HCT116 (cell line): ENCODE measurements around the gene STRADA. TPM values are rescaled to one million over a fixed set of nuclear protein-coding genes. Genes with fewer than 3 reads are reported as not detected.

ENCODE experiments used
- ATAC-seq: fragments of 200-7000 bp; cut with Tn5 transposase; 2 replicates; pipeline ENCODE4 v1.9.1; 2020; ENCODE audit warnings: mild to moderate bottlenecking, moderate library complexity
- BruUV-seq: library from RNA; stranded (reverse); fragments of 400-500 nt; replicated peaks from 2 replicates; lab custom pipeline; 2021; lab: Mats Ljungman, UMichigan
- CTCF ChIA-PET: fragments of 300-600 bp; sonication (Branson Sonifier 250); formaldehyde crosslinking; loops from one replicate; lab custom pipeline; 2021; ENCODE audit warnings: antibody characterized with exemption; lab: Charles Lee
- POLR2A ChIA-PET: fragments of 300-600, 350-600 bp; sonication (Branson Sonifier 250); formaldehyde crosslinking; loops from one replicate; lab custom pipeline; 2021; ENCODE audit warnings: antibody characterized with exemption; lab: Charles Lee
- RAD21 ChIA-PET, 2 experiments: fragments of 300-600 bp; sonication (Branson Sonifier 250); formaldehyde crosslinking; loops; one replicate each; lab custom pipeline; 2023; ENCODE audit warnings: low total read pairs in 2 of 2; ENCODE audit not compliant: uncharacterized antibody in 2 of 2, unreplicated experiment in 2 of 2, low non-redundant PET in 1 of 2; lab: Charles Lee
- DNase-seq: peaks from one replicate; pipeline ENCODE4 v3.0.0-alpha.2; 2010; ENCODE audit warnings: low read depth, low spot score
- H2AFZ ChIP-seq: fragments of 200-600 bp; shearing (Covaris generic), sonication (generic); 2 replicates; pipeline ENCODE4 v1.6.1; 2017; ENCODE audit warnings: low read depth, mixed run types, mixed read lengths, antibody characterized with exemption, low read length; ENCODE audit not compliant: poor library complexity, severe bottlenecking
- H3K27ac ChIP-seq: 2 replicates; pipeline ENCODE4 v1.5.1; 2012; ENCODE audit warnings: low read depth, low read length
- H3K27me3 ChIP-seq: fragments of 200-600 bp; sonication (generic); 2 replicates; pipeline ENCODE4 v1.6.1; 2016; ENCODE audit warnings: mixed run types, low read length, mixed read lengths; ENCODE audit not compliant: insufficient read depth
- H3K36me3 ChIP-seq, 2 experiments: fragments of 200-500 bp in 1 of 2; fragments of 200-600 bp in 1 of 2; sonication (Bioruptor generic) in 1 of 2; sonication (generic) in 1 of 2; 2 replicates each; pipeline versions ENCODE4 v1.5.1 to v1.6.1; 2014 to 2016; ENCODE audit warnings: low read length in 2 of 2, inconsistent platforms in 1 of 2, mixed read lengths in 1 of 2, mixed run types in 1 of 2; ENCODE audit not compliant: insufficient read depth in 2 of 2, control insufficient read depth in 1 of 2
- H3K4me1 ChIP-seq, 2 experiments: fragments of 200-600 bp in 1 of 2; sonication (generic) in 1 of 2; 2 replicates each; pipeline versions ENCODE4 v1.5.1 to v1.6.1; 2012 to 2017; ENCODE audit warnings: low read length in 2 of 2, inconsistent platforms in 1 of 2, mild to moderate bottlenecking in 1 of 2, mixed read lengths in 1 of 2, mixed run types in 1 of 2, moderate library complexity in 1 of 2; ENCODE audit not compliant: insufficient read depth in 2 of 2, control insufficient read depth in 1 of 2
- H3K4me2 ChIP-seq: fragments of 200-600 bp; sonication (generic); 2 replicates; pipeline ENCODE4 v1.6.1; 2017; ENCODE audit warnings: mixed run types, low read length, mixed read lengths
- H3K4me3 ChIP-seq, 2 experiments: fragments of 200-600 bp in 1 of 2; sonication (generic) in 1 of 2; replicated peaks in 1 of 2; 2 replicates each; pipeline ENCODE4 v1.5.1; 2011 to 2016; ENCODE audit warnings: low read length in 2 of 2, control low read depth in 1 of 2, low read depth in 1 of 2, mild to moderate bottlenecking in 1 of 2, mixed read lengths in 1 of 2, mixed run types in 1 of 2
- H3K79me2 ChIP-seq: fragments of 200-600 bp; sonication (generic); 2 replicates; pipeline ENCODE4 v1.6.1; 2017; ENCODE audit warnings: mild to moderate bottlenecking, mixed run types, low read length, moderate library complexity, mixed read lengths; ENCODE audit not compliant: insufficient read depth
- H3K9ac ChIP-seq: fragments of 200-600 bp; sonication (generic); 2 replicates; pipeline ENCODE4 v1.6.1; 2016; ENCODE audit warnings: low read length, mixed read lengths
- H3K9me2 ChIP-seq: fragments of 200-600 bp; sonication (generic), shearing (Covaris generic); 2 replicates; pipeline ENCODE4 v1.6.1; 2017; ENCODE audit warnings: mixed run types, mild to moderate bottlenecking, moderate library complexity; ENCODE audit not compliant: insufficient read depth
- H3K9me3 ChIP-seq, 2 experiments: fragments of 200-500 bp in 1 of 2; fragments of 200-600 bp in 1 of 2; sonication (Bioruptor generic) in 1 of 2; sonication (generic) in 1 of 2; 2 replicates each; pipeline ENCODE4 v1.6.1; 2014 to 2017; ENCODE audit warnings: low read length in 2 of 2, mixed read lengths in 2 of 2, inconsistent platforms in 1 of 2, low read depth in 1 of 2, mild to moderate bottlenecking in 1 of 2, mixed run types in 1 of 2, moderate library complexity in 1 of 2; ENCODE audit not compliant: control insufficient read depth in 1 of 2, insufficient read depth in 1 of 2
- H4K20me1 ChIP-seq: fragments of 200-600 bp; sonication (generic), shearing (Covaris generic); 2 replicates; pipeline ENCODE4 v1.6.1; 2017; ENCODE audit warnings: mixed run types, mild to moderate bottlenecking, moderate library complexity; ENCODE audit not compliant: insufficient read depth
- CBX3 ChIP-seq: IDR thresholded peaks from 2 replicates; pipeline ENCODE4 v1.6.1; 2012; ENCODE audit warnings: low read depth
- CTCF ChIP-seq, 3 experiments: fragments of 200-600 bp in 1 of 3; sonication (generic) in 1 of 3; IDR thresholded peaks in 2 of 3; conservative IDR thresholded peaks in 1 of 3; 2 replicates each; pipeline ENCODE4 v1.5.1; 2012 to 2017; ENCODE audit warnings: low read depth in 2 of 3, low read length in 2 of 3, antibody characterized with exemption in 1 of 3, borderline replicate concordance in 1 of 3, control low read depth in 1 of 3, mild to moderate bottlenecking in 1 of 3, mixed read lengths in 1 of 3, mixed run types in 1 of 3, moderate library complexity in 1 of 3; ENCODE audit not compliant: insufficient read depth in 1 of 3
- EGR1 ChIP-seq: IDR thresholded peaks from 2 replicates; pipeline ENCODE4 v1.6.1; 2012; ENCODE audit warnings: low read depth
- EZH2 ChIP-seq: fragments of 200-600 bp; sonication (generic); IDR thresholded peaks from 2 replicates; pipeline ENCODE4 v1.6.1; 2017; ENCODE audit warnings: antibody characterized with exemption, mixed run types
- FOSL1 ChIP-seq: IDR thresholded peaks from 2 replicates; pipeline ENCODE4 v1.6.1; 2012; ENCODE audit warnings: low read depth
- JUND ChIP-seq: IDR thresholded peaks from 2 replicates; pipeline ENCODE4 v1.6.1; 2012
- MAX ChIP-seq: IDR thresholded peaks from 2 replicates; pipeline ENCODE4 v1.6.1; 2012
- POLR2A ChIP-seq: IDR thresholded peaks from 2 replicates; pipeline ENCODE4 v1.7.0; 2011; ENCODE audit warnings: borderline replicate concordance; ENCODE audit not compliant: insufficient read depth, insufficient read length; ENCODE audit errors: extremely low read depth
- POLR2AphosphoS5 ChIP-seq: IDR thresholded peaks from 2 replicates; pipeline ENCODE4 v1.6.1; 2011; ENCODE audit warnings: mild to moderate bottlenecking, low read depth, low read length, moderate library complexity
- RAD21 ChIP-seq: IDR thresholded peaks from 2 replicates; pipeline ENCODE4 v1.6.1; 2012; ENCODE audit warnings: low read depth, mild to moderate bottlenecking
- REST ChIP-seq: IDR thresholded peaks from 2 replicates; pipeline ENCODE4 v1.6.1; 2012; ENCODE audit warnings: low read depth
- SIN3A ChIP-seq: IDR thresholded peaks from 2 replicates; pipeline ENCODE4 v1.6.1; 2012; ENCODE audit warnings: low read depth
- SP1 ChIP-seq: IDR thresholded peaks from 2 replicates; pipeline ENCODE4 v1.6.1; 2012; ENCODE audit warnings: low read depth
- SRF ChIP-seq: IDR thresholded peaks from 2 replicates; pipeline ENCODE4 v1.6.1; 2012; ENCODE audit warnings: low read depth
- TCF7L2 ChIP-seq: IDR thresholded peaks from 2 replicates; pipeline ENCODE4 v1.7.0; 2011; ENCODE audit warnings: borderline replicate concordance, inconsistent platforms; ENCODE audit not compliant: insufficient read depth, insufficient read length; ENCODE audit errors: extremely low read depth
- YY1 ChIP-seq: IDR thresholded peaks from 2 replicates; pipeline ENCODE4 v1.6.1; 2011; ENCODE audit warnings: low read length, low read depth, moderate library complexity, mild to moderate bottlenecking; ENCODE audit not compliant: insufficient replicate concordance; ENCODE audit errors: extremely low read depth
- ZBTB33 ChIP-seq: IDR thresholded peaks from 2 replicates; pipeline ENCODE4 v1.6.1; 2011; ENCODE audit warnings: mild to moderate bottlenecking, low read length, moderate library complexity; ENCODE audit not compliant: insufficient replicate concordance; ENCODE audit errors: extremely low read depth
- ZFX ChIP-seq: fragments of 450-650 bp; IDR thresholded peaks from 2 replicates; pipeline ENCODE4 v1.6.1; 2017
- ZNF274 ChIP-seq: fragments of 200-500 bp; sonication (Bioruptor generic); IDR thresholded peaks from 2 replicates; pipeline ENCODE4 v1.6.1; 2014; ENCODE audit warnings: mild to moderate bottlenecking, low read depth, low read length, inconsistent platforms
- intact Hi-C: fragments of 100-400 bp; cut with micrococcal nuclease; formaldehyde crosslinking; loops from 2 replicates; pipeline ENCODE4 v1.10.0; 2022
- total RNA-seq: library from RNA; stranded (reverse); gene quantifications from one replicate; pipeline ENCODE4 v1.2.1, GENCODE V29; 2021; ENCODE audit not compliant: unreplicated experiment

STRADA gene
- total RNA-seq, 1 experiment from 2014 or later = 38.0 TPM

- no peak overlapping the region for H3K27ac ChIP-seq
- no peak for TF ChIP-seq MAX
- no peak for TF ChIP-seq RAD21
- TF ChIP-seq SIN3A = no peak
- no peak for TF ChIP-seq EZH2
- TF ChIP-seq SRF = no peak
- TF ChIP-seq ZFX = no peak
- TF ChIP-seq JUND = no peak
- TF ChIP-seq CBX3 = no peak
- no peak for TF ChIP-seq POLR2AphosphoS5
- TF ChIP-seq TCF7L2 = no peak
- TF ChIP-seq YY1 = no peak
- TF ChIP-seq ZNF274 = no peak
- TF ChIP-seq FOSL1 = no peak
- TF ChIP-seq CTCF (IDR thresholded peaks at IDR 0.05 in 2 of 3, conservative IDR thresholded peaks at IDR 0.05 in 1 of 3; ENCODE audit: borderline replicate concordance in 1 of 3, insufficient read depth in 1 of 3, low read depth in 2 of 3, low read length in 2 of 3) = no peak
- no peak for TF ChIP-seq EGR1
- TF ChIP-seq REST = no peak
- TF ChIP-seq SP1 = no peak
- TF ChIP-seq POLR2A = no peak
- no peak for TF ChIP-seq ZBTB33
- H2AFZ ChIP-seq = no peak overlapping the region
- no peaks in the 10 kb centered on the region for H3K27me3 ChIP-seq
- intact Hi-C loops = loop anchor here (5.0 kb wide), 2 partner anchors 131 to 269 kb away; partner anchors contain the start of genes FTSJ3 and PSMC5
- H3K36me3 ChIP-seq = peaks cover 0 to 3% of the 10 kb centered on the region in 2 experiments; a peak in 1 of 4 replicates
- H3K9me3 ChIP-seq = no peaks in the 10 kb centered on the region
- H3K4me3 ChIP-seq = no peak overlapping the region
- no peaks in the 10 kb centered on the region for H4K20me1 ChIP-seq
- H3K4me2 ChIP-seq = no peak overlapping the region
- ChIA-PET CTCF (interaction anchor here (1.4 to 2.0 kb wide), 2 partner anchors 84 to 270 kb away, joined by 8 read pairs; no protein-coding TSS in a partner anchor), RAD21 (no interaction called here), POLR2A (no interaction called here)
- ATAC-seq (no peak), DNase-seq (no peak)
- H3K4me1 ChIP-seq = peaks cover 0 to 25% of the 10 kb centered on the region in 2 experiments; a peak in 2 of 4 replicates
- H3K9me2 ChIP-seq = no peaks in the 10 kb centered on the region
- H3K79me2 ChIP-seq = no peaks in the 10 kb centered on the region
- no peak overlapping the region for H3K9ac ChIP-seq
- BruUV-seq = no TSS peak
Measured at GRCh38 chr17:63695889-63696288, 45.7 kb downstream of the STRADA start.
